Measurements from ENCODE around the gene SLC30A4. TPM values are rescaled to one million over a fixed set of nuclear protein-coding genes. Genes with fewer than 3 reads are reported as not detected.

Gene SLC30A4
- total RNA-seq, 4 donors from 2014 or later, result 5.4 to 8.1 (median 7.2) TPM

- TF ChIP-seq POLR2A (IDR thresholded peaks at IDR 0.05), result no peak
- TF ChIP-seq, protein P1, sequence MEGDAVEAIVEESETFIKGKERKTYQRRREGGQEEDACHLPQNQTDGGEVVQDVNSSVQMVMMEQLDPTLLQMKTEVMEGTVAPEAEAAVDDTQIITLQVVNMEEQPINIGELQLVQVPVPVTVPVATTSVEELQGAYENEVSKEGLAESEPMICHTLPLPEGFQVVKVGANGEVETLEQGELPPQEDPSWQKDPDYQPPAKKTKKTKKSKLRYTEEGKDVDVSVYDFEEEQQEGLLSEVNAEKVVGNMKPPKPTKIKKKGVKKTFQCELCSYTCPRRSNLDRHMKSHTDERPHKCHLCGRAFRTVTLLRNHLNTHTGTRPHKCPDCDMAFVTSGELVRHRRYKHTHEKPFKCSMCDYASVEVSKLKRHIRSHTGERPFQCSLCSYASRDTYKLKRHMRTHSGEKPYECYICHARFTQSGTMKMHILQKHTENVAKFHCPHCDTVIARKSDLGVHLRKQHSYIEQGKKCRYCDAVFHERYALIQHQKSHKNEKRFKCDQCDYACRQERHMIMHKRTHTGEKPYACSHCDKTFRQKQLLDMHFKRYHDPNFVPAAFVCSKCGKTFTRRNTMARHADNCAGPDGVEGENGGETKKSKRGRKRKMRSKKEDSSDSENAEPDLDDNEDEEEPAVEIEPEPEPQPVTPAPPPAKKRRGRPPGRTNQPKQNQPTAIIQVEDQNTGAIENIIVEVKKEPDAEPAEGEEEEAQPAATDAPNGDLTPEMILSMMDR (IDR thresholded peaks at IDR 0.05), result no peak
- intact Hi-C loops (cut with DNase I; ENCODE audit: low total_unique reads), result no loop called here
- WGBS, 2 donors, result 91 to 96% methylated on average over 1 of the region's 1 CpG
- no peak overlapping the region for H3K4me3 ChIP-seq (ENCODE audit: low read depth, poor library complexity, severe bottlenecking)
- no peak for DNase-seq (ENCODE audit: low spot score in 2 of 2)
These were observed 23.9 kb downstream of the SLC30A4 start for GRCh38 chr15:45498701-45499100.

GRCh38 chr15:45497261-45497660 is 25.3 kb downstream of the SLC30A4 start:
- intact Hi-C loops (cut with DNase I; ENCODE audit: low total_unique reads), result no loop called here
- no peak for DNase-seq (ENCODE audit: low spot score in 2 of 2)
- no peak overlapping the region for H3K4me3 ChIP-seq (ENCODE audit: low read depth, poor library complexity, severe bottlenecking)
- TF ChIP-seq, protein P1 (IDR thresholded peaks at IDR 0.05), result no peak
- TF ChIP-seq POLR2A (IDR thresholded peaks at IDR 0.05), result no peak
- WGBS, 2 donors, result 90 to 94% methylated on average over 3 of the region's 3 CpGs

DNA sequence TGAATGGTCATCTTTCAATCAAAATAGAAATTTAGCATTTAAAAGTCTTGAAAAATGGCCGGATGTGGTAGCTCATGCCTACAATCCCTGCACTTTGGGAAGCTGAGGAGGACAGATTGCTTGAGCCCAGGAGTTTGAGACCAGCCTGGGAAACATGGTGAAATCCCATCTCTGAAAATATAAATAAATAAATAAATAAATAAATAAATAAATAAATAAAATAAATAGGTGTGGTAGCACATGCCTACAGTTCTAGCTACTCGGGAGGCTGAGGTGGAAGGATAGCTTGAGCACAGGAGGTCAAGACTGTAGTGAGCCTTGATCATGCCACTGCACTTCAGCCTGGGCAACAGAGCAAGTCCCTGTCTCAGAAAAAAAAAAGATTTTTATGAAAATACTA is 25.9 kb downstream of the SLC30A4 start:
- H3K4me3 ChIP-seq (ENCODE audit: low read depth, poor library complexity, severe bottlenecking), result no peak overlapping the region
- DNase-seq (ENCODE audit: low spot score in 2 of 2), result no peak
- intact Hi-C loops (cut with DNase I; ENCODE audit: low total_unique reads), result no loop called here
- TF ChIP-seq, protein P1 (IDR thresholded peaks at IDR 0.05), result no peak
- no peak for TF ChIP-seq POLR2A (IDR thresholded peaks at IDR 0.05)
- 93 to 95% methylated on average over 2 of the region's 2 CpGs for WGBS, 2 donors

GRCh38 chr15:45495588-45495987 is 27.0 kb downstream of the SLC30A4 start:
- no peak overlapping the region for H3K4me3 ChIP-seq (ENCODE audit: low read depth, poor library complexity, severe bottlenecking)
- 95 to 98% methylated on average over 3 of the region's 3 CpGs for WGBS, 2 donors
- intact Hi-C loops (cut with DNase I; ENCODE audit: low total_unique reads), result no loop called here
- no peak for TF ChIP-seq POLR2A (IDR thresholded peaks at IDR 0.05)
- TF ChIP-seq, protein P1 (IDR thresholded peaks at IDR 0.05), result no peak
- DNase-seq (ENCODE audit: low spot score in 2 of 2), result no peak

GRCh38 chr15:45489690-45490238 is 32.8 kb downstream of the SLC30A4 start:
- no peak overlapping the region for H3K4me3 ChIP-seq (ENCODE audit: low read depth, poor library complexity, severe bottlenecking)
- WGBS, 2 donors, result 82 to 88% methylated on average over 1 of the region's 1 CpG
- no peak for DNase-seq (ENCODE audit: low spot score in 2 of 2)
- intact Hi-C loops (cut with DNase I; ENCODE audit: low total_unique reads), result no loop called here
- TF ChIP-seq POLR2A (IDR thresholded peaks at IDR 0.05), result no peak
- TF ChIP-seq, protein P1 (IDR thresholded peaks at IDR 0.05), result no peak

DNA sequence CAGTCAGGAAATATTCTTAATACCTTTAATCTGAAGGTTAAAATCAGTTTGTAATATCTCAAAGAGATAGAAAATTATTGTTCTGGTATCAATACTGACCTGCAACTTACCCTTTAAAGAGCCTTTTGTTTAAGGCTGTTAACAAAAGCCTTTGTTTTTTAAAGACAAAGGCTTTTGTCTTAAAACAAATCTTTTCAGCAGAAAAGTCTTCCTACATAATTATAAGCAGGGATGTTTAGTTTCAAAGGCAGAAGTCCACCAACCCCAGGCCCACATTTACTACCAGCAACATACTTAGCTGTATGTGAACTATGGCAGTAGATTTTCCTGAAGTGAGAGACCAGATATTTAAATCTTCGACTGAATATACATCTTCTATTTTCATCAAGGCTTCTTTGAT is 36.2 kb downstream of the SLC30A4 start:
- intact Hi-C loops (cut with DNase I; ENCODE audit: low total_unique reads), result no loop called here
- no peak for DNase-seq (ENCODE audit: low spot score in 2 of 2)
- TF ChIP-seq, protein P1 (IDR thresholded peaks at IDR 0.05), result no peak
- no peak for TF ChIP-seq POLR2A (IDR thresholded peaks at IDR 0.05)
- no peak overlapping the region for H3K4me3 ChIP-seq (ENCODE audit: low read depth, poor library complexity, severe bottlenecking)
- 88 to 93% methylated on average over 1 of the region's 1 CpG for WGBS, 2 donors
